IgD-negative memory B cell (primary cell): ENCODE measurements around the gene WIPI1. TPM values are rescaled to one million over a fixed set of nuclear protein-coding genes. Genes with fewer than 3 reads are reported as not detected.
A peak's percentile ranks its signal among the peaks of the same experiment; 100 is the strongest.

Experiments used
- H3K27ac Mint-ChIP-seq, 3 donors: one replicate each; pipeline ENCODE4 v1.8.0; 2020 to 2022; ENCODE audit warnings: mild to moderate bottlenecking in 3 of 3, mixed read lengths in 3 of 3, moderate library complexity in 1 of 3
- H3K27me3 Mint-ChIP-seq: one replicate; pipeline ENCODE4 v1.8.0; 2021; ENCODE audit warnings: mixed read lengths
- H3K36me3 Mint-ChIP-seq: one replicate; pipeline ENCODE4 v1.8.0; 2020; ENCODE audit warnings: mild to moderate bottlenecking, mixed read lengths
- H3K4me1 Mint-ChIP-seq, 3 donors: one replicate each; pipeline ENCODE4 v1.8.0; 2020 to 2022; ENCODE audit warnings: mixed read lengths in 3 of 3, mild to moderate bottlenecking in 1 of 3
- H3K4me3 Mint-ChIP-seq, 4 donors: one replicate each; pipeline ENCODE4 v1.8.0; 2020 to 2022; ENCODE audit warnings: mild to moderate bottlenecking in 4 of 4, mixed read lengths in 4 of 4, moderate library complexity in 3 of 4
- H3K9me3 Mint-ChIP-seq, 3 donors: one replicate each; pipeline ENCODE4 v1.8.0; 2020 to 2021; ENCODE audit warnings: mixed read lengths in 3 of 3, mild to moderate bottlenecking in 1 of 3
- polyA plus RNA-seq: library from polyadenylated mRNA; unstranded; fragments of 300-500 nt; fragmentation: Illumina TruSeq; gene quantifications from one replicate; pipeline ENCODE4 v1.2.3, GENCODE V29; 2021

Gene WIPI1
- polyA plus RNA-seq, 1 donor from 2014 or later, result 6.7 TPM

GRCh38 chr17:68397108-68397536 is 60.2 kb downstream of the WIPI1 start:
- Mint-ChIP-seq H3K36me3 (peaks cover 8% of the 10 kb centered on the region), H3K4me3 (no peak overlapping the region), H3K9me3 (no peaks in the 10 kb centered on the region)

GRCh38 chr17:68396226-68397107 is 60.8 kb downstream of the WIPI1 start:
- Mint-ChIP-seq H3K27ac (peak overlapping the region in 1 of 3 donors; percentile 63), H3K4me3 (no peak overlapping the region), H3K9me3 (no peaks in the 10 kb centered on the region), H3K36me3 (peaks cover 8% of the 10 kb centered on the region), H3K27me3 (no peaks in the 10 kb centered on the region), H3K4me1 (peaks cover 0 to 7% (median 6%) of the 10 kb centered on the region in 3 donors)

More at GRCh38 chr17:68397108-68397536, 60.2 kb downstream of the WIPI1 start:
- Mint-ChIP-seq H3K27ac (no peak overlapping the region), H3K27me3 (no peaks in the 10 kb centered on the region), H3K4me1 (peaks cover 0 to 7% (median 6%) of the 10 kb centered on the region in 3 donors)

- Mint-ChIP-seq H3K4me1 (peaks cover 0 to 7% (median 6%) of the 10 kb centered on the region in 3 donors), H3K27ac (peak overlapping the region in 1 of 3 donors; percentile 62), H3K4me3 (no peak overlapping the region), H3K27me3 (no peaks in the 10 kb centered on the region), H3K36me3 (peaks cover 9% of the 10 kb centered on the region), H3K9me3 (no peaks in the 10 kb centered on the region)
Observed at GRCh38 chr17:68394608-68395331, 62.5 kb downstream of the WIPI1 start.

GRCh38 chr17:68391561-68392268 is 65.6 kb downstream of the WIPI1 start:
- Mint-ChIP-seq H3K27ac (no peak overlapping the region), H3K4me3 (no peak overlapping the region)

GRCh38 chr17:68390888-68391545 is 66.3 kb downstream of the WIPI1 start:
- no peak overlapping the region for H3K4me3 Mint-ChIP-seq
- peaks cover 3% of the 10 kb centered on the region for H3K27me3 Mint-ChIP-seq
- no peaks in the 10 kb centered on the region for H3K9me3 Mint-ChIP-seq
- H3K4me1 Mint-ChIP-seq, result no peaks in the 10 kb centered on the region
- H3K36me3 Mint-ChIP-seq, result peaks cover 6% of the 10 kb centered on the region
- no peak overlapping the region for H3K27ac Mint-ChIP-seq

More at GRCh38 chr17:68391561-68392268, 65.6 kb downstream of the WIPI1 start:
- Mint-ChIP-seq H3K4me1 (no peaks in the 10 kb centered on the region), H3K36me3 (peaks cover 6% of the 10 kb centered on the region), H3K27me3 (peaks cover 3% of the 10 kb centered on the region), H3K9me3 (no peaks in the 10 kb centered on the region)

GRCh38 chr17:68389041-68389440 is 68.3 kb downstream of the WIPI1 start:
- Mint-ChIP-seq H3K9me3 (no peaks in the 10 kb centered on the region), H3K36me3 (peaks cover 6% of the 10 kb centered on the region), H3K27me3 (peaks cover 3% of the 10 kb centered on the region), H3K4me1 (peaks cover 0 to 3% (median 0%) of the 10 kb centered on the region in 3 donors), H3K27ac (no peak overlapping the region), H3K4me3 (no peak overlapping the region)

GRCh38 chr17:68387435-68388218 is 69.7 kb downstream of the WIPI1 start:
- H3K9me3 Mint-ChIP-seq, result no peaks in the 10 kb centered on the region
- H3K36me3 Mint-ChIP-seq, result peaks cover 5% of the 10 kb centered on the region
- peaks cover 5% of the 10 kb centered on the region for H3K27me3 Mint-ChIP-seq
- H3K27ac Mint-ChIP-seq, result peak overlapping the region in 1 of 3 donors; percentile 36
- H3K4me1 Mint-ChIP-seq, result peaks cover 0 to 3% (median 0%) of the 10 kb centered on the region in 3 donors
- no peak overlapping the region for H3K4me3 Mint-ChIP-seq

GRCh38 chr17:68385490-68386215 is 71.6 kb downstream of the WIPI1 start:
- Mint-ChIP-seq H3K9me3 (no peaks in the 10 kb centered on the region), H3K4me3 (no peak overlapping the region), H3K4me1 (peaks cover 0 to 6% (median 6%) of the 10 kb centered on the region in 3 donors), H3K27ac (no peak overlapping the region), H3K36me3 (peaks cover 3% of the 10 kb centered on the region), H3K27me3 (peaks cover 12% of the 10 kb centered on the region)

- no peaks in the 10 kb centered on the region for H3K9me3 Mint-ChIP-seq
- peaks cover 12% of the 10 kb centered on the region for H3K27me3 Mint-ChIP-seq
- H3K27ac Mint-ChIP-seq, result no peak overlapping the region
- H3K36me3 Mint-ChIP-seq, result peaks cover 3% of the 10 kb centered on the region
- H3K4me3 Mint-ChIP-seq, result no peak overlapping the region
- H3K4me1 Mint-ChIP-seq, result peaks cover 0 to 9% (median 6%) of the 10 kb centered on the region in 3 donors
Observed at GRCh38 chr17:68384941-68385340, 72.4 kb downstream of the WIPI1 start.

GRCh38 chr17:68384471-68384870 is 72.8 kb downstream of the WIPI1 start:
- Mint-ChIP-seq H3K27ac (no peak overlapping the region), H3K36me3 (peaks cover 3% of the 10 kb centered on the region), H3K4me1 (peaks cover 0 to 10% (median 6%) of the 10 kb centered on the region in 3 donors), H3K27me3 (peaks cover 12% of the 10 kb centered on the region), H3K9me3 (no peaks in the 10 kb centered on the region), H3K4me3 (no peak overlapping the region)

GRCh38 chr17:68383443-68384321 is 73.6 kb downstream of the WIPI1 start:
- H3K4me1 Mint-ChIP-seq, result peaks cover 0 to 10% (median 6%) of the 10 kb centered on the region in 3 donors
- no peak overlapping the region for H3K27ac Mint-ChIP-seq
- no peaks in the 10 kb centered on the region for H3K9me3 Mint-ChIP-seq
- H3K4me3 Mint-ChIP-seq, result no peak overlapping the region
- H3K36me3 Mint-ChIP-seq, result peaks cover 3% of the 10 kb centered on the region
- peaks cover 12% of the 10 kb centered on the region for H3K27me3 Mint-ChIP-seq

- Mint-ChIP-seq H3K36me3 (peaks cover 3% of the 10 kb centered on the region), H3K27ac (no peak overlapping the region), H3K27me3 (peaks cover 9% of the 10 kb centered on the region), H3K4me3 (no peak overlapping the region), H3K9me3 (no peaks in the 10 kb centered on the region), H3K4me1 (peaks cover 0 to 10% (median 6%) of the 10 kb centered on the region in 3 donors)
Observed at GRCh38 chr17:68383120-68383442, 74.2 kb downstream of the WIPI1 start.
